Measurements from ENCODE around the gene FALEC.

The FALEC gene

GRCh38 chr1:150557065-150557600 is 41.6 kb downstream of the FALEC start:
- Histone ChIP-seq H3K4me3 (ENCODE audit: low read depth, low read length) (no peak overlapping the region), H3K36me3 (ENCODE audit: control insufficient read depth, insufficient read depth, low read length) (peaks cover 12% of the 10 kb centered on the region), H3K27me3 (ENCODE audit: control insufficient read depth, insufficient read depth, low read length) (no peaks in the 10 kb centered on the region), H3K4me1 (ENCODE audit: control insufficient read depth, insufficient read depth, low read length) (peaks cover 3% of the 10 kb centered on the region), H3K9me3 (ENCODE audit: control insufficient read depth, insufficient read depth, low read length) (no peaks in the 10 kb centered on the region), H3K9ac (ENCODE audit: low read depth, low read length) (no peak overlapping the region)

GRCh38 chr1:150557813-150558212 is 42.3 kb downstream of the FALEC start:
- no peaks in the 10 kb centered on the region for H3K9me3 ChIP-seq (ENCODE audit: control insufficient read depth, insufficient read depth, low read length)
- no peaks in the 10 kb centered on the region for H3K27me3 ChIP-seq (ENCODE audit: control insufficient read depth, insufficient read depth, low read length)
- no peak overlapping the region for H3K9ac ChIP-seq (ENCODE audit: low read depth, low read length)
- peaks cover 3% of the 10 kb centered on the region for H3K4me1 ChIP-seq (ENCODE audit: control insufficient read depth, insufficient read depth, low read length)
- peaks cover 12% of the 10 kb centered on the region for H3K36me3 ChIP-seq (ENCODE audit: control insufficient read depth, insufficient read depth, low read length)
- no peak overlapping the region for H3K4me3 ChIP-seq (ENCODE audit: low read depth, low read length)

GRCh38 chr1:150558303-150558704 is 42.8 kb downstream of the FALEC start:
- Histone ChIP-seq H3K36me3 (ENCODE audit: control insufficient read depth, insufficient read depth, low read length) (peaks cover 12% of the 10 kb centered on the region), H3K4me3 (ENCODE audit: low read depth, low read length) (no peak overlapping the region), H3K9ac (ENCODE audit: low read depth, low read length) (no peak overlapping the region)

GRCh38 chr1:150558761-150559655 is 43.5 kb downstream of the FALEC start:
- Histone ChIP-seq H3K4me3 (ENCODE audit: low read depth, low read length) (no peak overlapping the region), H3K9ac (ENCODE audit: low read depth, low read length) (no peak overlapping the region), H3K9me3 (ENCODE audit: control insufficient read depth, insufficient read depth, low read length) (no peaks in the 10 kb centered on the region), H3K4me1 (ENCODE audit: control insufficient read depth, insufficient read depth, low read length) (peaks cover 15% of the 10 kb centered on the region), H3K36me3 (ENCODE audit: control insufficient read depth, insufficient read depth, low read length) (peaks cover 12% of the 10 kb centered on the region), H3K27me3 (ENCODE audit: control insufficient read depth, insufficient read depth, low read length) (no peaks in the 10 kb centered on the region)

More at GRCh38 chr1:150558303-150558704, 42.8 kb downstream of the FALEC start:
- H3K9me3 ChIP-seq (ENCODE audit: control insufficient read depth, insufficient read depth, low read length), result no peaks in the 10 kb centered on the region
- H3K4me1 ChIP-seq (ENCODE audit: control insufficient read depth, insufficient read depth, low read length), result peaks cover 8% of the 10 kb centered on the region
- no peaks in the 10 kb centered on the region for H3K27me3 ChIP-seq (ENCODE audit: control insufficient read depth, insufficient read depth, low read length)

GRCh38 chr1:150559656-150560010 is 44.1 kb downstream of the FALEC start:
- no peaks in the 10 kb centered on the region for H3K9me3 ChIP-seq (ENCODE audit: control insufficient read depth, insufficient read depth, low read length)
- peaks cover 12% of the 10 kb centered on the region for H3K36me3 ChIP-seq (ENCODE audit: control insufficient read depth, insufficient read depth, low read length)
- peaks cover 17% of the 10 kb centered on the region for H3K4me1 ChIP-seq (ENCODE audit: control insufficient read depth, insufficient read depth, low read length)
- no peak overlapping the region for H3K4me3 ChIP-seq (ENCODE audit: low read depth, low read length)
- no peaks in the 10 kb centered on the region for H3K27me3 ChIP-seq (ENCODE audit: control insufficient read depth, insufficient read depth, low read length)
- no peak overlapping the region for H3K9ac ChIP-seq (ENCODE audit: low read depth, low read length)

GRCh38 chr1:150560011-150560438 is 44.5 kb downstream of the FALEC start:
- H3K36me3 ChIP-seq (ENCODE audit: control insufficient read depth, insufficient read depth, low read length), result peaks cover 12% of the 10 kb centered on the region
- H3K27me3 ChIP-seq (ENCODE audit: control insufficient read depth, insufficient read depth, low read length), result no peaks in the 10 kb centered on the region
- peaks cover 21% of the 10 kb centered on the region for H3K4me1 ChIP-seq (ENCODE audit: control insufficient read depth, insufficient read depth, low read length)
- no peaks in the 10 kb centered on the region for H3K9me3 ChIP-seq (ENCODE audit: control insufficient read depth, insufficient read depth, low read length)
- H3K9ac ChIP-seq (ENCODE audit: low read depth, low read length), result no peak overlapping the region
- no peak overlapping the region for H3K4me3 ChIP-seq (ENCODE audit: low read depth, low read length)

GRCh38 chr1:150560576-150561253 is 45.2 kb downstream of the FALEC start:
- peaks cover 21% of the 10 kb centered on the region for H3K4me1 ChIP-seq (ENCODE audit: control insufficient read depth, insufficient read depth, low read length)
- peaks cover 10% of the 10 kb centered on the region for H3K36me3 ChIP-seq (ENCODE audit: control insufficient read depth, insufficient read depth, low read length)
- H3K4me3 ChIP-seq (ENCODE audit: low read depth, low read length), result peak overlapping the region; percentile 89
- peak overlapping the region; percentile 84 for H3K9ac ChIP-seq (ENCODE audit: low read depth, low read length)
- no peaks in the 10 kb centered on the region for H3K9me3 ChIP-seq (ENCODE audit: control insufficient read depth, insufficient read depth, low read length)
- H3K27me3 ChIP-seq (ENCODE audit: control insufficient read depth, insufficient read depth, low read length), result no peaks in the 10 kb centered on the region

GRCh38 chr1:150561254-150561973 is 45.9 kb downstream of the FALEC start:
- peak overlapping the region; percentile 84 for H3K9ac ChIP-seq (ENCODE audit: low read depth, low read length)
- H3K4me3 ChIP-seq (ENCODE audit: low read depth, low read length), result peak overlapping the region; percentile 89
- peaks cover 8% of the 10 kb centered on the region for H3K36me3 ChIP-seq (ENCODE audit: control insufficient read depth, insufficient read depth, low read length)
- no peaks in the 10 kb centered on the region for H3K27me3 ChIP-seq (ENCODE audit: control insufficient read depth, insufficient read depth, low read length)
- H3K9me3 ChIP-seq (ENCODE audit: control insufficient read depth, insufficient read depth, low read length), result no peaks in the 10 kb centered on the region
- H3K4me1 ChIP-seq (ENCODE audit: control insufficient read depth, insufficient read depth, low read length), result peaks cover 22% of the 10 kb centered on the region

- peak overlapping the region; percentile 89 for H3K4me3 ChIP-seq (ENCODE audit: low read depth, low read length)
- H3K9ac ChIP-seq (ENCODE audit: low read depth, low read length), result peak overlapping the region; percentile 84
- H3K9me3 ChIP-seq (ENCODE audit: control insufficient read depth, insufficient read depth, low read length), result no peaks in the 10 kb centered on the region
- no peaks in the 10 kb centered on the region for H3K27me3 ChIP-seq (ENCODE audit: control insufficient read depth, insufficient read depth, low read length)
- H3K36me3 ChIP-seq (ENCODE audit: control insufficient read depth, insufficient read depth, low read length), result peaks cover 8% of the 10 kb centered on the region
- H3K4me1 ChIP-seq (ENCODE audit: control insufficient read depth, insufficient read depth, low read length), result peaks cover 28% of the 10 kb centered on the region
These were observed 46.5 kb downstream of the FALEC start for GRCh38 chr1:150561974-150562445.

- Histone ChIP-seq H3K9me3 (ENCODE audit: control insufficient read depth, insufficient read depth, low read length) (no peaks in the 10 kb centered on the region), H3K4me1 (ENCODE audit: control insufficient read depth, insufficient read depth, low read length) (peaks cover 34% of the 10 kb centered on the region), H3K27me3 (ENCODE audit: control insufficient read depth, insufficient read depth, low read length) (no peaks in the 10 kb centered on the region), H3K36me3 (ENCODE audit: control insufficient read depth, insufficient read depth, low read length) (peaks cover 8% of the 10 kb centered on the region), H3K9ac (ENCODE audit: low read depth, low read length) (peak overlapping the region; percentile 84), H3K4me3 (ENCODE audit: low read depth, low read length) (peak overlapping the region; percentile 89)
These were observed 47.1 kb downstream of the FALEC start for GRCh38 chr1:150562446-150563339.

Data from iPS-15b (cell line).